ENCODE measurements around the gene SNX14.

The SNX14 gene

DNA sequence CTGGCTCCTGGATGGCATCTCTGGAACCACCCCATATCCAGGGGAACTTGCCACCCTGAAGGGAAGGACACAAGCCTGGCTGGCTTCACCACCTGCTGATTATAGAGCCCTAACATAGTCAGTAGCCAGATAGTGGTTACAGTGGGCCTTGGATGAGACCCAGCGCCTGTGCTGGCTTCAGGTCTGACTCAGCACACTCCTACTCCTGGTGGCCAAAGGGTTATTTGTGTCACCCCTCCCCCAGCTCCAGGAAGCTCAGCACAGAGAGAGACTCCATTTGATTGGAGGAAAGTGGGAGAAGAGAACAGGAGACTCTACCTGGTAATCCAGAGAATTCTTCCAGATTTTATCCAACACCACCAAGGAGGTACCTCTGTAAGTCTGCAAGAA lies 12.8 kb downstream of the SNX14 start:
- H3K27me3 ChIP-seq (ENCODE audit: control insufficient read depth, low read length), result no peaks in the 10 kb centered on the region
- no peak overlapping the region for H3K27ac ChIP-seq (ENCODE audit: low read depth, low read length)
- no peaks in the 10 kb centered on the region for H4K20me1 ChIP-seq (ENCODE audit: control insufficient read depth, insufficient read depth, low read depth, low read length)
- TF ChIP-seq, protein P1, sequence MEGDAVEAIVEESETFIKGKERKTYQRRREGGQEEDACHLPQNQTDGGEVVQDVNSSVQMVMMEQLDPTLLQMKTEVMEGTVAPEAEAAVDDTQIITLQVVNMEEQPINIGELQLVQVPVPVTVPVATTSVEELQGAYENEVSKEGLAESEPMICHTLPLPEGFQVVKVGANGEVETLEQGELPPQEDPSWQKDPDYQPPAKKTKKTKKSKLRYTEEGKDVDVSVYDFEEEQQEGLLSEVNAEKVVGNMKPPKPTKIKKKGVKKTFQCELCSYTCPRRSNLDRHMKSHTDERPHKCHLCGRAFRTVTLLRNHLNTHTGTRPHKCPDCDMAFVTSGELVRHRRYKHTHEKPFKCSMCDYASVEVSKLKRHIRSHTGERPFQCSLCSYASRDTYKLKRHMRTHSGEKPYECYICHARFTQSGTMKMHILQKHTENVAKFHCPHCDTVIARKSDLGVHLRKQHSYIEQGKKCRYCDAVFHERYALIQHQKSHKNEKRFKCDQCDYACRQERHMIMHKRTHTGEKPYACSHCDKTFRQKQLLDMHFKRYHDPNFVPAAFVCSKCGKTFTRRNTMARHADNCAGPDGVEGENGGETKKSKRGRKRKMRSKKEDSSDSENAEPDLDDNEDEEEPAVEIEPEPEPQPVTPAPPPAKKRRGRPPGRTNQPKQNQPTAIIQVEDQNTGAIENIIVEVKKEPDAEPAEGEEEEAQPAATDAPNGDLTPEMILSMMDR (IDR thresholded peaks at IDR 0.05; ENCODE audit: low read depth, low read length, poor library complexity, severe bottlenecking), result no peak
- TF ChIP-seq EZH2phosphoT487 (IDR thresholded peaks at IDR 0.05; ENCODE audit: borderline replicate concordance, low read length), result no peak
- H3K4me1 ChIP-seq (ENCODE audit: control insufficient read depth, low read length), result no peaks in the 10 kb centered on the region
- no peak overlapping the region for H3K4me2 ChIP-seq (ENCODE audit: low read length)
- peaks cover 10% of the 10 kb centered on the region for H3K36me3 ChIP-seq (ENCODE audit: control insufficient read depth, low read length)
- H3K4me3 ChIP-seq (ENCODE audit: low read length), result no peak overlapping the region
- H3K9me3 ChIP-seq (ENCODE audit: control insufficient read depth, insufficient read depth, low read length), result peaks cover 9% of the 10 kb centered on the region; the same call in 1 of the 2 replicates
- no peaks in the 10 kb centered on the region for H3K9me2 ChIP-seq (replicated peaks; ENCODE audit: control insufficient read depth, low read length)
- H3K79me2 ChIP-seq (ENCODE audit: control insufficient read depth, low read length), result peaks cover 97% of the 10 kb centered on the region
- no peaks in the 10 kb centered on the region for H3F3A ChIP-seq (ENCODE audit: control insufficient read depth, insufficient read depth)

DNA sequence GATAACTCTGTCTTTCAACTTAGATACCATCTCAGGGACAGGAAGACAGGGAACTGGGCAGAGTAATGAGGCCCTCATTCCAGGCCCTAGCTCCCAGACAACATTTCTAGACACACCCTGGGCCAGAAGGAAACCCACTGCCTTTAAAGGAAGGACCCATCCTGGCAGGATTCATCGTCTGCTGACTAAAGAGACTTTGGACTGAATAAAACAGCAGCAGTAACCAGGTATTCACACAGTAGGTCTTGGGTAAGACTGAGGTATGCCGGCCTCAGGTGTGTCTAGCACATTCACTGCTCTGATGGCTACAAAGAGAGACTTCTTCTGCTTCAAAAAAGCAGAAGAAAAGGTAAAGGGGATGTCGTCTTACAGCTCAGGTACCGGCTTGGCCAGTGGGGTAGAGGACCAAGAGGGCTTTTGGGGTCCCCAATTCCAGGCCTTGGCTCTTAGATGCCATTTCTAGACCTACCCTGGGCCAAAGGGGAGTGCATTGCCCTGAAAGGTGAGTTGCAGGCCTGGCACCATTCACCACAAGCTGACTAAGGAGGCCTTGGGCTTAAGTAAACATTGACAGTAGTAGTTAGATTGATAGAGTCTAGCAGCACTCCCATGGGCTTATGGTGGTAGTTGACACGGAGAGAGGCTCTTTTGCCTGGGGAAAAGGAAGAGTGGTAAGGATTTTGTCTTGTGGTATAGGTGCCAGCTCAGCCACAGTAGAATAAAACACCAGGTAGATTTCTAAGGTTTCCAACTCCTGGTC lies 13.4 kb downstream of the SNX14 start:
- Histone ChIP-seq H3K4me3 (ENCODE audit: low read length) (no peak overlapping the region), H3K27ac (ENCODE audit: low read depth, low read length) (no peak overlapping the region), H3K9me2 (replicated peaks; ENCODE audit: control insufficient read depth, low read length) (no peaks in the 10 kb centered on the region), H3K4me2 (ENCODE audit: low read length) (no peak overlapping the region), H3F3A (ENCODE audit: control insufficient read depth, insufficient read depth) (no peaks in the 10 kb centered on the region), H3K27me3 (ENCODE audit: control insufficient read depth, low read length) (no peaks in the 10 kb centered on the region), H3K4me1 (ENCODE audit: control insufficient read depth, low read length) (no peaks in the 10 kb centered on the region), H3K9me3 (ENCODE audit: control insufficient read depth, insufficient read depth, low read length) (peaks cover 5% of the 10 kb centered on the region; the same call in 1 of the 2 replicates), H3K79me2 (ENCODE audit: control insufficient read depth, low read length) (peaks cover 97% of the 10 kb centered on the region), H4K20me1 (ENCODE audit: control insufficient read depth, insufficient read depth, low read depth, low read length) (no peaks in the 10 kb centered on the region), H3K36me3 (ENCODE audit: control insufficient read depth, low read length) (peaks cover 10% of the 10 kb centered on the region; the same call in 1 of the 2 replicates)
- no peak for TF ChIP-seq EZH2phosphoT487 (IDR thresholded peaks at IDR 0.05; ENCODE audit: borderline replicate concordance, low read length)
- TF ChIP-seq, protein P1 (IDR thresholded peaks at IDR 0.05; ENCODE audit: low read depth, low read length, poor library complexity, severe bottlenecking), result no peak

DNA sequence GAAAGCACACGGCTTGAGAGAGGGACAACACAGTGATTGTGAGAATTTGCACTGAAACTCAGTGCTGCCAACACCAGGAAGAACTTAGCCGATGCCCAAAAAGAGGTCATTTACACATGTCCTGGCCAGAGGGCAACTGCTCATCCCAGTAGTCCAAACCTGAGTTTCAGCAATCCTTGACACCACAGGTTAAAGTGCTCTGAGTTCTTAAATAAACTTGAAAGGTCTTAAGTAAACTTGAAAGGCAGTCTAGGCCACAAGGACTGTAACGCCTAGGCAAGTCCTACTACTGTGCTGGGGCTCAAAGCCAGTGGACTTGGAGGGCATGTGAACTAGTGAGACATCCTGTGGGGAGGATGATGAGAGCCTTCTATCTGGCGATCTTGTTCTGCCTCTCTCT lies 14.1 kb downstream of the SNX14 start:
- Histone ChIP-seq H3K4me3 (ENCODE audit: low read length) (no peak overlapping the region), H3K27ac (ENCODE audit: low read depth, low read length) (no peak overlapping the region), H4K20me1 (ENCODE audit: control insufficient read depth, insufficient read depth, low read depth, low read length) (no peaks in the 10 kb centered on the region), H3K79me2 (ENCODE audit: control insufficient read depth, low read length) (peaks cover 97% of the 10 kb centered on the region), H3K36me3 (ENCODE audit: control insufficient read depth, low read length) (peaks cover 7% of the 10 kb centered on the region; the same call in 1 of the 2 replicates), H3K9me3 (ENCODE audit: control insufficient read depth, insufficient read depth, low read length) (no peaks in the 10 kb centered on the region; the same call in 1 of the 2 replicates), H3F3A (ENCODE audit: control insufficient read depth, insufficient read depth) (no peaks in the 10 kb centered on the region), H3K9me2 (replicated peaks; ENCODE audit: control insufficient read depth, low read length) (no peaks in the 10 kb centered on the region), H3K27me3 (ENCODE audit: control insufficient read depth, low read length) (no peaks in the 10 kb centered on the region), H3K4me1 (ENCODE audit: control insufficient read depth, low read length) (no peaks in the 10 kb centered on the region), H3K4me2 (ENCODE audit: low read length) (no peak overlapping the region)
- no peak for TF ChIP-seq EZH2phosphoT487 (IDR thresholded peaks at IDR 0.05; ENCODE audit: borderline replicate concordance, low read length)
- TF ChIP-seq, protein P1 (IDR thresholded peaks at IDR 0.05; ENCODE audit: low read depth, low read length, poor library complexity, severe bottlenecking), result no peak
